BE2C (cell line): ENCODE results near the gene IFT81.

Experiments
- DNase-seq: peaks from one replicate; pipeline ENCODE4 v3.0.0-alpha.2; 2020
- H3K27me3 ChIP-seq: fragments of 250-450 bp; sonication (Bioruptor Pico); 2 replicates; pipeline ENCODE4 v1.5.1; 2020; ENCODE audit warnings: mild to moderate bottlenecking
- H3K36me3 ChIP-seq: fragments of 250-450 bp; sonication (Bioruptor Pico); 2 replicates; pipeline ENCODE4 v1.5.1; 2020; ENCODE audit warnings: mild to moderate bottlenecking
- H3K4me1 ChIP-seq: fragments of 250-450 bp; sonication (Bioruptor Pico); 2 replicates; pipeline ENCODE4 v1.5.1; 2020
- H3K4me3 ChIP-seq: 2 replicates; pipeline ENCODE4 v1.5.1; 2011; ENCODE audit warnings: low read depth, low read length
- H3K9me3 ChIP-seq: fragments of 250-450 bp; sonication (Bioruptor Pico); 2 replicates; pipeline ENCODE4 v1.5.1; 2020
- TF ChIP-seq, protein P1 (sequence below): IDR thresholded peaks from 2 replicates; pipeline ENCODE4 v1.5.1; 2012; ENCODE audit warnings: mild to moderate bottlenecking, low read depth, low read length

Gene IFT81

DNA sequence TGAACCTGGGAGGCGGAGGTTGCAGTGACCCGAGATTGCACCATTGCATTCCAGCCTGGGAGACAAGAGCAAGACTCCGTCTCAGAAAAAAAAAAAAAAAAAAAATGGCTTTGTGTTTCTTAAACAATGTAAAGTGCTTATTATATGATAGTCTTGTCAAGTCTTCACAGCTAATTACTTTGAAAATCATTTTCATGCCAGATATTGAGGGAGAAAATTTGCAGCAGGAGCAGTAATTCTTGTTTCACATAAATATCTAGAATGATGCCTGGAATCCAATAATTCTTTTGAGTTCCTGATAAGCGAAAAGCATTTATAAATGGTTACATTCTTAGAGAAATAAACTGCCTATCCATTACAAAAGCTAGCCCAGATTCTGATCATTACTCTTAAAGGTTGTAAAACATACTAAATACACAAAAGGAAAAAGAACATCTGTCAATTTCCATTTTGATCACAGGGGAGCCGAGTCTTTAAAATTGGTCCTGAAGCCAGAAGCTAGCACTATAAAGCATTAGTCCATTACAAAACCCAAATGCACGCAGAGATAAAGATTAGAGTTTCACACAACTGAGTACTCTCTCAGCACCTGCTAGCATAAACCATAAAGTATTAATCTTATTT is 50.3 kb downstream of the IFT81 start:
- TF ChIP-seq, protein P1, sequence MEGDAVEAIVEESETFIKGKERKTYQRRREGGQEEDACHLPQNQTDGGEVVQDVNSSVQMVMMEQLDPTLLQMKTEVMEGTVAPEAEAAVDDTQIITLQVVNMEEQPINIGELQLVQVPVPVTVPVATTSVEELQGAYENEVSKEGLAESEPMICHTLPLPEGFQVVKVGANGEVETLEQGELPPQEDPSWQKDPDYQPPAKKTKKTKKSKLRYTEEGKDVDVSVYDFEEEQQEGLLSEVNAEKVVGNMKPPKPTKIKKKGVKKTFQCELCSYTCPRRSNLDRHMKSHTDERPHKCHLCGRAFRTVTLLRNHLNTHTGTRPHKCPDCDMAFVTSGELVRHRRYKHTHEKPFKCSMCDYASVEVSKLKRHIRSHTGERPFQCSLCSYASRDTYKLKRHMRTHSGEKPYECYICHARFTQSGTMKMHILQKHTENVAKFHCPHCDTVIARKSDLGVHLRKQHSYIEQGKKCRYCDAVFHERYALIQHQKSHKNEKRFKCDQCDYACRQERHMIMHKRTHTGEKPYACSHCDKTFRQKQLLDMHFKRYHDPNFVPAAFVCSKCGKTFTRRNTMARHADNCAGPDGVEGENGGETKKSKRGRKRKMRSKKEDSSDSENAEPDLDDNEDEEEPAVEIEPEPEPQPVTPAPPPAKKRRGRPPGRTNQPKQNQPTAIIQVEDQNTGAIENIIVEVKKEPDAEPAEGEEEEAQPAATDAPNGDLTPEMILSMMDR = no peak
- Histone ChIP-seq H3K4me1 (peaks cover 18% of the 10 kb centered on the region), H3K27me3 (no peaks in the 10 kb centered on the region), H3K36me3 (no peaks in the 10 kb centered on the region), H3K4me3 (no peak overlapping the region), H3K9me3 (no peaks in the 10 kb centered on the region)
- no peak for DNase-seq

DNA sequence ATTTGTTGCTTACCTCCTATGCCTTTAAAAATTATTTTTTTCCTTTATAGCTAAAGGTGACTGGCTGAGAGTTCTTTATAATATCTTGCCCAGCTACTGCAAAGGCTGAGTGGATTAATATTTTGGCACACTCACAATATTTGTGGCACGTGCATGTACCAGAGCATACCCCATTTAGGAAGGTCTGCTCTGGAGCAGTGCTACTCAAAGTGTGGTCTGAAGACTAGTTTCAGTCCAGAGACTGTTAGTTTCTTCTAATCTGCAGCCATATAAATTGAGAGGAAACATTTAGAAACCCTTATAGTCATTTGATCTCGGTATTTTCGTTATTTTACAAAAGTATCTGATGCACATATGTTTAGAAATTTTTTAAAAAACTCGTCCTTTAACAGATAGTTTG is 51.0 kb downstream of the IFT81 start:
- H3K27me3 ChIP-seq = no peaks in the 10 kb centered on the region
- no peak overlapping the region for H3K4me3 ChIP-seq
- H3K4me1 ChIP-seq = peaks cover 18% of the 10 kb centered on the region
- DNase-seq = no peak
- no peaks in the 10 kb centered on the region for H3K9me3 ChIP-seq
- TF ChIP-seq, protein P1 = no peak
- H3K36me3 ChIP-seq = no peaks in the 10 kb centered on the region

DNA sequence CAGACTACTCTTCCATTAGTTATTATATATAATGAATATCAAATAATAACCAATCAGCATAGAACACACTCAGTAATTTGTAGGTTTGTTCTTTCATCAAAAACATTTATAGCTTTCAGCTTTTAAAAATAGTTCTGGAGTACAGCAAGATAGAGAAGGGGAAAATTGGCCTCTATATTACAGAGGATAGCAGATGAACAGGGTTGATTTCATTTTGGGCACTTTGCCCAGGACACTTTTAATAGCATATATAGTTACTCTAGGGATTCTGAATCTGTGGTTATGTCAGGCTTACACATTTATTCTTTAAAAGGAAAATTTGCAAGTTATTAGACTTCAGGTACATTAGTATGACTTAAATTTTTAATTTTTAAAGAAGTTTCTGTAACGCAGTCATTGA is 52.6 kb downstream of the IFT81 start:
- H3K27me3 ChIP-seq = no peaks in the 10 kb centered on the region
- H3K36me3 ChIP-seq = peaks cover under 1% of the 10 kb centered on the region; the same call in 1 of the 2 replicates
- H3K9me3 ChIP-seq = no peaks in the 10 kb centered on the region
- peaks cover 15% of the 10 kb centered on the region for H3K4me1 ChIP-seq
- TF ChIP-seq, protein P1 = no peak
- no peak overlapping the region for H3K4me3 ChIP-seq
- peak; percentile 34 for DNase-seq

DNA sequence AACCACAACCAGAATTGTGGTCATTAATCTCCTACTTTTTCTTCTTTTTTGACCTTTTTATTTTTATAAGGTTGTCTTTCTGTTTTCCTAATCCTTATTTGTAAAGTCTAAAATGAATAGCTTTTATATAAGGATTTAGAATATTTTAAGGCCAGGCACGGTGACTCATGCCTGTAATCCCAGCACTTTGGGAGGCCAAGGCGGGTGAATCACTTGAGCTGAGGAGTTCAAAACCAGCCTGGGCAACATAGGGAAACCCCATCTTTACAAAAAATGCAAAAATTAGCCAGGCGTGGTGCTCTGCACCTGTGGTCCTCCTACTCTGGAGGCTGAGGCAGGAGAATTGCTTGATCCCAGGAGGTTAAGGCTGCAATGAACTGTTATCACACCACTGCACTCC is 55.1 kb downstream of the IFT81 start:
- no peak overlapping the region for H3K4me3 ChIP-seq
- H3K27me3 ChIP-seq = no peaks in the 10 kb centered on the region
- no peak for DNase-seq
- TF ChIP-seq, protein P1 = no peak
- no peaks in the 10 kb centered on the region for H3K9me3 ChIP-seq
- H3K4me1 ChIP-seq = peaks cover 15% of the 10 kb centered on the region
- peaks cover 4% of the 10 kb centered on the region for H3K36me3 ChIP-seq

DNA sequence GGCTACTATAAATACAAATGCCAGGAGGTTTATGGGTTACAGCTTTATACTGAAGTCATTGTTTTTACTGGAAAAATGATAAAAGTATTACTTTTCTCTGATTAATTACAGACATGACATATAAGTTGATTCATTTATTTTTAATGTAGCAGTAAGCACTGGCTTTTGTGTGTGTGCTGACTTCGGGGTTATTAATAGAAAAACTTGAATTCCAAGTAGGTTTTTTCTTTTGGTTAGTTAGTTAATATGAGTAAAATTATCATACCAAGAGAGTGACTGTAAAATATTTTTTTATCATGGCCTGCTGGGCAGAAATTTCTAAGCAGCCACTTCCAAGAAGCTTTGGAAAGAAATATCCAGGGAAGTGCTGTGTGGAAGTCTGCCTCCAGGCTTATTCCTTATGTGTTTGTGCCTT is 56.4 kb downstream of the IFT81 start:
- Histone ChIP-seq H3K36me3 (peaks cover 6% of the 10 kb centered on the region), H3K4me1 (peaks cover 8% of the 10 kb centered on the region), H3K9me3 (no peaks in the 10 kb centered on the region; the same call in 1 of the 2 replicates), H3K27me3 (no peaks in the 10 kb centered on the region), H3K4me3 (no peak overlapping the region)
- TF ChIP-seq, protein P1 = no peak
- DNase-seq = no peak

DNA sequence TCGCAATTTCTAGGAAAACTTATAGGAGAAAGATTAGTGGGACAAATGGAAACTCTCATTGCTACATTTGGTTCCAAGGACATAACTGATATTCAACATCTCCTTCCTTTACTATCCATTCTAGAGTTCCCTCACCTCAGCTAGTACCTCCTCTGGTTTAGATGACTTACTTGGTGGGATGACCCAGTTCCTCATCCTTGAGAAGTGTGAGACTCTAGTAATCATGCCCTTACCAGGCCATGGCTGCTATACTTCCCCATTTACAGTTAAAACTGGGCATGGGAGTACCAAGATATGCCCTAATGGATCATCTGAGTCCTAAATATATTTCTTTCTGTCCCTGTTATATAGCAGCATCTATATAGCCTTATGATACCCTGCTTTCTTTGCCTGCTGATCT is 58.1 kb downstream of the IFT81 start:
- no peak for DNase-seq
- H3K36me3 ChIP-seq = peaks cover 11% of the 10 kb centered on the region
- H3K4me3 ChIP-seq = no peak overlapping the region
- no peaks in the 10 kb centered on the region; the same call in 1 of the 2 replicates for H3K4me1 ChIP-seq
- no peaks in the 10 kb centered on the region; the same call in 1 of the 2 replicates for H3K9me3 ChIP-seq
- TF ChIP-seq, protein P1 = no peak
- H3K27me3 ChIP-seq = no peaks in the 10 kb centered on the region
